ES-I3 (cell line): ENCODE measurements around the gene LETM1.

ENCODE experiments used
- H3K36me3 ChIP-seq: 2 replicates; pipeline ENCODE4 v1.6.1; 2013; ENCODE audit warnings: mild to moderate bottlenecking, low read length, control low read depth, moderate library complexity; ENCODE audit not compliant: insufficient read depth
- H3K4me1 ChIP-seq: 2 replicates; pipeline ENCODE4 v1.6.1; 2013; ENCODE audit warnings: mild to moderate bottlenecking, control low read depth, low read length; ENCODE audit not compliant: insufficient read depth
- H3K9ac ChIP-seq: 2 replicates; pipeline ENCODE4 v1.6.1; 2013; ENCODE audit warnings: low read depth, mild to moderate bottlenecking, low read length, moderate library complexity
- H3K9me3 ChIP-seq: 2 replicates; pipeline ENCODE4 v1.6.1; 2013; ENCODE audit warnings: mild to moderate bottlenecking, low read length, moderate library complexity; ENCODE audit not compliant: control insufficient read depth, insufficient read depth

LETM1 gene

DNA sequence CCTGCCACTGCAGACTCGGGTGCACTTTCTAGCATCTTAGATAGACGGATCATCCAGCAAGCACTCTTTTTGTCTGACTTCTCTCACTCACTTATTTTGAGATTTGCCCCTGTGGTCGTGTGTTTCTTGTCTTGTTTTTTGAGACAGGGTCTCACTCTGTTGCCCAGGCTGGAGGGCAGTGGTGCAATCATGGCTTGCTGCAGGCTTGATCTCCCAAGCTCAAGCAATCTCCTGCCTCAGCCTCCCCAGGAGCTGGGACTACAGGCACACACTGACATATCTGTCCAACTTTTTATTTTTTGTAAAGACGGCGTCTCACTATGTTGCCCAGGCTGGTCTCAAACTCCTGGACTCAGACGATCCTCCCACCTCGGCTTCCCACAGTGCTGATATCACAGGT is 36.1 kb downstream of the LETM1 start:
- Histone ChIP-seq H3K9ac (no peak overlapping the region), H3K36me3 (peaks cover 9% of the 10 kb centered on the region), H3K4me1 (no peaks in the 10 kb centered on the region), H3K9me3 (no peaks in the 10 kb centered on the region)

GRCh38 chr4:1819284-1819683 is 36.7 kb downstream of the LETM1 start:
- peaks cover 13% of the 10 kb centered on the region for H3K36me3 ChIP-seq
- no peaks in the 10 kb centered on the region for H3K9me3 ChIP-seq
- H3K4me1 ChIP-seq = no peaks in the 10 kb centered on the region
- H3K9ac ChIP-seq = no peak overlapping the region

DNA sequence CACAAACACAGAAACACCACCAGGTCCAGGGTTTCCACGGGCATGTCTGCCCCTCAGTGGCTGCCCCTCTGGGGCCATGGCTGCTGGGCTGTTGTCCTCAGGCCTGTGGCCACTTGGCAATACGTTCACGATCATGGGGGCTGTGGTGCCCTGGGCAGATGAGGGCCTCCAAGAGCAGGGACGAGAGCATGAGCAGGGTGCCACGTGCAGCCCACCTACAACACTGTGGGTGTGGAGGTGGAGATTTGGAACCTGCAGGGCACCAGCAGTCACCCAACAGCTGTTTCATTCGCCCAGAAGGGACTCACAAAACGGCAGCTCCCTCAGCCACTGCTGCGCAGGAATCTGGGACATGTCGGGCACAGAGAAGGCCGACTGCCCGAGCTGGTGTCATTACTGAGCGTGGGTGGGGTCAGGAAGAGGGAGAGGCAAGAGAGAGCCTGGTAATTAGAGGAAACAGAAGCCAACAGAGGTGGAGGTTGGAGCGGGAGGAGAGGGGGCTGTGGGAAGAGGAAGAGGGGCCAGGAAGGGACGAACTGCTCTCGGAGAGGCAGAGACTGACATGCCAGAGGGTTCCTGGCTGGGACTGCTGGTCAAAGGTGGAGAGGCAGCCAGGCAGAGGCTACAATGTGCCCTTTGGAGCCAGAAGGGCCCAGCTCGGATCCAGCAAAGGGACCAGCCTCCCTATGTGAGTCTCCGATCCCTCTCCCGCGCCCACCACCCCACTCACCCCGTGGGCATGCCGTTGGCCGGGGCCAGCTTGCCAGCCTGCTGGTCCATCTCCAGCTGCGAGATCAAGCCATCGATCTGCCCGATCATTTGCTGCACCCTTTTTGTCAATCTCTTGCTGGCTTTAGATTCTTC is 39.7 kb downstream of the LETM1 start:
- Histone ChIP-seq H3K4me1 (no peaks in the 10 kb centered on the region), H3K9ac (no peak overlapping the region), H3K9me3 (no peaks in the 10 kb centered on the region), H3K36me3 (peaks cover 13% of the 10 kb centered on the region)

- Histone ChIP-seq H3K9me3 (no peaks in the 10 kb centered on the region), H3K36me3 (peaks cover 13% of the 10 kb centered on the region), H3K9ac (no peak overlapping the region), H3K4me1 (no peaks in the 10 kb centered on the region)
Measured at GRCh38 chr4:1815096-1815996, 40.6 kb downstream of the LETM1 start.

DNA sequence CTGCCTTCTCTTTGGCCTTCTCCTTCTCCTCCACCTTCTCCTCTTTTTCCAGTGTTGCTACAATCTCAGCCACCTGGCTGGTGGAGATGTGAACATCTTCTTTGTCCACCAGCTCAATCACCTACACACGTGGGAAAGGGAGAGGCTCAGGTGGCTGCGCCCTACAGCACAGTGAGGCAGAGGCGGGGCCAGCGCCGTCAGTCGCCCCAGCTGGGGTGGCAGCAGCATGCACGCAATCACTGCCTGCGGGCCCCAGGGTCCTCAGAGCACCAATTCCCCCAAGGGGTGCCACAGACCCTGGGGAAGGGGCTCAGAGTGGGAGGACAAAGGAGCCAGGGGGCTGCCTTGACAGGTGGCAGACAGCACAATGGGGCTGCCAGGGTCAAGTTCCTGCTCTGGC is 41.5 kb downstream of the LETM1 start:
- H3K9me3 ChIP-seq = no peaks in the 10 kb centered on the region
- no peak overlapping the region for H3K9ac ChIP-seq
- H3K36me3 ChIP-seq = peaks cover 13% of the 10 kb centered on the region
- H3K4me1 ChIP-seq = no peaks in the 10 kb centered on the region

- Histone ChIP-seq H3K4me1 (no peaks in the 10 kb centered on the region), H3K36me3 (peaks cover 10% of the 10 kb centered on the region), H3K9ac (no peak overlapping the region), H3K9me3 (no peaks in the 10 kb centered on the region)
Measured at GRCh38 chr4:1813915-1814314, 42.0 kb downstream of the LETM1 start.

GRCh38 chr4:1813231-1813630 is 42.7 kb downstream of the LETM1 start:
- Histone ChIP-seq H3K36me3 (peaks cover 8% of the 10 kb centered on the region), H3K9me3 (no peaks in the 10 kb centered on the region), H3K9ac (no peak overlapping the region), H3K4me1 (no peaks in the 10 kb centered on the region)

DNA sequence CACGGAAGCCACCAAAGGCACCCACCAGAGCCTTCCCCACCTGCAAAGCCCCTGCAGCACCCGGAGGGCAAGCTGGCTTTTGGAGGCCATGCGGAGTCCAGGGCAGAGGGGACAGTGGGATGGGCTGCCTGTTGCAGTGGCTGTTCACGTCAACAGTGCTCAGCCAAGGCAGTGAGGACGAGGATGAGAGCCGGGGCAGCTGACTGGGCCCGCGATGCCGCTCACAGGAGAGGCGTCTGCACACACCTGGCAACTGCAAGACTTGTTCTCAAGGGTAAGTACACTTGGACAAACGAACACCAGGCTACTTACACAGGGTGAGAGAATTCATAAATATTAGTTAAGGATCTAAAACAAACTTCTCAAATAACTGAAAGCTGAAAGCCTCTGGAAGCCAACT is 43.2 kb downstream of the LETM1 start:
- H3K36me3 ChIP-seq = peaks cover 8% of the 10 kb centered on the region
- no peaks in the 10 kb centered on the region for H3K4me1 ChIP-seq
- H3K9ac ChIP-seq = no peak overlapping the region
- H3K9me3 ChIP-seq = no peaks in the 10 kb centered on the region

DNA sequence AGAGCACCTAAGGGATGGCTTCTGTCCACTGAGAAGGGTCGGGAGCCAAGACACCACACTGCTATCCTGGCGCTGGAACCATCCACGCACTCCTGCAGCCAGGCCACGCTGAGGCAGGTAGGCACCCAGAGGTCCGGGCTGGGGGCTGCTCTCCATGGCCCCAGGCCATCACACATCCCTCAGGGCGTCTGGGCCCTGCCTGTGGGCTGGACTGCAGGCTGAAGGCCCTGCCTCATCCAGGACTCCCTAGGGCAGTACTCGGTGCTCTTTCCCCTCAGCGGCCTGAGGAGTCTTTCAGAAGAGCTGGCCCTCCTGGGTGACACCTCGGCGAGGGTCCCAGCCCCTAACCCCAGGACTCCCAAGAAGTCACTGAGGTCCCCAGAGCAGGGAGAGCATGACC is 45.2 kb downstream of the LETM1 start:
- Histone ChIP-seq H3K9ac (no peak overlapping the region), H3K4me1 (no peaks in the 10 kb centered on the region), H3K9me3 (no peaks in the 10 kb centered on the region), H3K36me3 (peaks cover 8% of the 10 kb centered on the region; the same call in 1 of the 2 replicates)

DNA sequence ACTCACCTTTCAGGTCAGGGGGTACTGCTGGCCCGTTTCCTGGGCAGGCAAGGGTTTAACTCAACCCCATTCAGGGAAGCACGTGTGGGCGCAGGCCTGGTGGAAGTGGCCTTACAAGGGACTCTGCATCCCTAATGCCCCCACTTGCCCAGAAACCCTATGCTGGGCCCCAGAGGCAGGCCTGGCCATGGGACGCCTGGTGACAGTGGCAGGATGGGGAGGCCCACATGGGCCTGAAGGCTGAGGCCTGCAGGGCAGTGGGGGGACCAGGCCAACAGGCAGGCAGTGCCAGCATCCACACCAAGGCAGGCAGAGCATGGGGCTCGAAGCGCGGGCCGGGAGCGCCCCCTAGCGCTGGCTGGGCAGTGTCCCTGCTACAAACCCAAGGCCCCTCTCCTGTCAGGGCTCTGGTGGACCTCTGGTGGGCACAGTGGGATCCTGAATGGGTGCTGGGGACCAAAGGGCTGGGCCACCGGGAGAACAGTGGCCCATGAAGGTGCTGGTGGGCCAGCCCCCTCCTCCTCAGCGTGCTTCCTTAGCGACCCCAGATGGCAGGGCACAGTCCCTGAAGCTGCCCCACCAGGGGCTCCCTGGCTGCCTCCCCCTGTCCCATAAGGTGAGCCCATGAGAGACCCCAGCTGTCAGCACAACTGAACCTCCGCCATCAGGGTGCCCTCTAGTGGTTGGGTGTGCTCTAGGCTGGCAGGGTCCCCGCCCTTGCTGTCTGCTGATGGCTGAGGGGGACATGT is 46.0 kb downstream of the LETM1 start:
- Histone ChIP-seq H3K9ac (no peak overlapping the region), H3K9me3 (no peaks in the 10 kb centered on the region), H3K36me3 (peaks cover 5% of the 10 kb centered on the region; the same call in 1 of the 2 replicates), H3K4me1 (no peaks in the 10 kb centered on the region)

GRCh38 chr4:1808851-1809753 is 46.9 kb downstream of the LETM1 start:
- Histone ChIP-seq H3K9ac (no peak overlapping the region), H3K9me3 (no peaks in the 10 kb centered on the region), H3K4me1 (no peaks in the 10 kb centered on the region), H3K36me3 (no peaks in the 10 kb centered on the region)

GRCh38 chr4:1808396-1808795 is 47.6 kb downstream of the LETM1 start:
- no peaks in the 10 kb centered on the region for H3K36me3 ChIP-seq

DNA sequence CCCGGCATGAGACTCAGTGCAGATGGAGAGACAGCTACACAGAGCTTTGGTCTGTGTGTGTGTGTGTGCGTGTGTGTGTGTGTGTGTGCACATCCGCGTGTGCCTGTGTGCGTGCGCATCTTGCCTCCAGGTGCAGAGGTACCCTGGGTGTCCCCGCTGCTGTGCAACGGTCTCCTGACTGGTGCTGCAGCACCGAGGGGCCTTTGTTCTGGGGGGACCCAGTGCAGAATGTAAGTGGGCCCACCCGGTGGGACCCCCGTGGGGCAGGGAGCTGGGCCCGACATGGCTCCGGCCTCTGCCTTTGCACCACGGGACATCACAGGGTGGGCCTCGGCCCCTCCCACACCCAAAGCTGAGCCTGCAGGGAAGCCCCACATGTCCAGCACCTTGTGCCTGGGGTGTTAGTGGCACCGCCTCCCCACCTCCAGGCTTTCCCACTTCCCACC is 48.6 kb downstream of the LETM1 start:
- no peak overlapping the region for H3K9ac ChIP-seq
- H3K9me3 ChIP-seq = no peaks in the 10 kb centered on the region
- H3K36me3 ChIP-seq = no peaks in the 10 kb centered on the region
- no peaks in the 10 kb centered on the region for H3K4me1 ChIP-seq

More at GRCh38 chr4:1808396-1808795, 47.6 kb downstream of the LETM1 start:
- Histone ChIP-seq H3K4me1 (no peaks in the 10 kb centered on the region), H3K9ac (no peak overlapping the region), H3K9me3 (no peaks in the 10 kb centered on the region)
